ENCODE results near the gene ILDR1. TPM values are rescaled to one million over a fixed set of nuclear protein-coding genes. Genes with fewer than 3 reads are reported as not detected.

Gene ILDR1
- total and polyA plus RNA-seq, 2 donors from 2014 or later, result 11.9 to 17.7 TPM

GRCh38 chr3:122010506-122010905, 11.5 kb downstream of the ILDR1 start:
- H3K36me3 ChIP-seq (ENCODE audit: control insufficient read depth in 2 of 3, insufficient read depth in 3 of 3, low read length in 3 of 3), result no peaks in the 10 kb centered on the region

GRCh38 chr3:122008166-122008565, 13.9 kb downstream of the ILDR1 start:
- no peaks in the 10 kb centered on the region for H3K4me1 ChIP-seq (ENCODE audit: control insufficient read depth in 2 of 3, insufficient read depth in 2 of 3, low read depth in 1 of 3, low read length in 3 of 3)
- no peak overlapping the region for H3K9ac ChIP-seq (ENCODE audit: low read length in 3 of 3)
- no peaks in the 10 kb centered on the region for H3K9me3 ChIP-seq (ENCODE audit: control insufficient read depth in 2 of 3, insufficient read depth in 1 of 3, low read length in 3 of 3)
- no peaks in the 10 kb centered on the region for H3K36me3 ChIP-seq (ENCODE audit: control insufficient read depth in 2 of 3, insufficient read depth in 3 of 3, low read length in 3 of 3)
- DNase-seq (no peak), FAIRE-seq (no peak)
- no peaks in the 10 kb centered on the region for H3K27me3 ChIP-seq (ENCODE audit: control insufficient read depth, insufficient read depth, low read length)
- H3K4me3 ChIP-seq (ENCODE audit: low read length in 3 of 3), result no peak overlapping the region
- H3K27ac ChIP-seq (ENCODE audit: low read depth in 2 of 2, low read length in 2 of 2), result no peak overlapping the region
- TF ChIP-seq, protein P1, sequence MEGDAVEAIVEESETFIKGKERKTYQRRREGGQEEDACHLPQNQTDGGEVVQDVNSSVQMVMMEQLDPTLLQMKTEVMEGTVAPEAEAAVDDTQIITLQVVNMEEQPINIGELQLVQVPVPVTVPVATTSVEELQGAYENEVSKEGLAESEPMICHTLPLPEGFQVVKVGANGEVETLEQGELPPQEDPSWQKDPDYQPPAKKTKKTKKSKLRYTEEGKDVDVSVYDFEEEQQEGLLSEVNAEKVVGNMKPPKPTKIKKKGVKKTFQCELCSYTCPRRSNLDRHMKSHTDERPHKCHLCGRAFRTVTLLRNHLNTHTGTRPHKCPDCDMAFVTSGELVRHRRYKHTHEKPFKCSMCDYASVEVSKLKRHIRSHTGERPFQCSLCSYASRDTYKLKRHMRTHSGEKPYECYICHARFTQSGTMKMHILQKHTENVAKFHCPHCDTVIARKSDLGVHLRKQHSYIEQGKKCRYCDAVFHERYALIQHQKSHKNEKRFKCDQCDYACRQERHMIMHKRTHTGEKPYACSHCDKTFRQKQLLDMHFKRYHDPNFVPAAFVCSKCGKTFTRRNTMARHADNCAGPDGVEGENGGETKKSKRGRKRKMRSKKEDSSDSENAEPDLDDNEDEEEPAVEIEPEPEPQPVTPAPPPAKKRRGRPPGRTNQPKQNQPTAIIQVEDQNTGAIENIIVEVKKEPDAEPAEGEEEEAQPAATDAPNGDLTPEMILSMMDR (IDR thresholded peaks at IDR 0.05; ENCODE audit: borderline replicate concordance, extremely low read depth, insufficient read depth), result no peak
- intact Hi-C loops (cut with DNase I), result no loop called here

More at GRCh38 chr3:122010506-122010905, 11.5 kb downstream of the ILDR1 start:
- H3K27ac ChIP-seq (ENCODE audit: low read depth in 2 of 2, low read length in 2 of 2), result no peak overlapping the region
- peaks cover 0 to 4% (median 0%) of the 10 kb centered on the region in 3 donors for H3K4me1 ChIP-seq (ENCODE audit: control insufficient read depth in 2 of 3, insufficient read depth in 2 of 3, low read depth in 1 of 3, low read length in 3 of 3)
- H3K4me3 ChIP-seq (ENCODE audit: low read length in 3 of 3), result no peak overlapping the region
- no peak overlapping the region for H3K9ac ChIP-seq (ENCODE audit: low read length in 3 of 3)
- intact Hi-C loops (cut with DNase I), result no loop called here
- H3K27me3 ChIP-seq (ENCODE audit: control insufficient read depth, insufficient read depth, low read length), result no peaks in the 10 kb centered on the region
- DNase-seq (no peak), FAIRE-seq (no peak)
- no peaks in the 10 kb centered on the region for H3K9me3 ChIP-seq (ENCODE audit: control insufficient read depth in 2 of 3, insufficient read depth in 1 of 3, low read length in 3 of 3)
- TF ChIP-seq, protein P1 (IDR thresholded peaks at IDR 0.05; ENCODE audit: borderline replicate concordance, extremely low read depth, insufficient read depth), result no peak

- intact Hi-C loops (cut with DNase I), result no loop called here
- H3K4me3 ChIP-seq (ENCODE audit: low read length in 3 of 3), result no peak overlapping the region
- H3K27ac ChIP-seq (ENCODE audit: low read depth in 2 of 2, low read length in 2 of 2), result no peak overlapping the region
- H3K27me3 ChIP-seq (ENCODE audit: control insufficient read depth, insufficient read depth, low read length), result no peaks in the 10 kb centered on the region
- DNase-seq (no peak), FAIRE-seq (no peak)
- H3K36me3 ChIP-seq (ENCODE audit: control insufficient read depth in 2 of 3, insufficient read depth in 3 of 3, low read length in 3 of 3), result peaks cover 0 to under 1% (median 0%) of the 10 kb centered on the region in 3 donors
- H3K4me1 ChIP-seq (ENCODE audit: control insufficient read depth in 2 of 3, insufficient read depth in 2 of 3, low read depth in 1 of 3, low read length in 3 of 3), result peaks cover 0 to 2% (median 0%) of the 10 kb centered on the region in 3 donors
- TF ChIP-seq, protein P1 (IDR thresholded peaks at IDR 0.05; ENCODE audit: borderline replicate concordance, extremely low read depth, insufficient read depth), result no peak
- no peak overlapping the region for H3K9ac ChIP-seq (ENCODE audit: low read length in 3 of 3)
- H3K9me3 ChIP-seq (ENCODE audit: control insufficient read depth in 2 of 3, insufficient read depth in 1 of 3, low read length in 3 of 3), result no peaks in the 10 kb centered on the region
Observed at GRCh38 chr3:122006267-122006666, 15.8 kb downstream of the ILDR1 start.

GRCh38 chr3:122004991-122005565, 17.0 kb downstream of the ILDR1 start:
- DNase-seq, result no peak
- H3K27ac ChIP-seq (ENCODE audit: low read depth in 2 of 2, low read length in 2 of 2), result no peak overlapping the region
- no peak overlapping the region for H3K9ac ChIP-seq (ENCODE audit: low read length in 3 of 3)
- intact Hi-C loops (cut with DNase I), result no loop called here
- no peaks in the 10 kb centered on the region for H3K9me3 ChIP-seq (ENCODE audit: control insufficient read depth in 2 of 3, insufficient read depth in 1 of 3, low read length in 3 of 3)
- peaks cover 0 to 2% (median 0%) of the 10 kb centered on the region in 3 donors for H3K4me1 ChIP-seq (ENCODE audit: control insufficient read depth in 2 of 3, insufficient read depth in 2 of 3, low read depth in 1 of 3, low read length in 3 of 3)
- FAIRE-seq, result no peak
- H3K36me3 ChIP-seq (ENCODE audit: control insufficient read depth in 2 of 3, insufficient read depth in 3 of 3, low read length in 3 of 3), result peaks cover 0 to 5% (median 2%) of the 10 kb centered on the region in 3 donors
- no peaks in the 10 kb centered on the region for H3K27me3 ChIP-seq (ENCODE audit: control insufficient read depth, insufficient read depth, low read length)
- H3K4me3 ChIP-seq (ENCODE audit: low read length in 3 of 3), result no peak overlapping the region
- TF ChIP-seq, protein P1 (IDR thresholded peaks at IDR 0.05; ENCODE audit: borderline replicate concordance, extremely low read depth, insufficient read depth), result no peak

Measured in kidney (tissue), 14 donors.